LHCN-M2 (cell line): ENCODE results near the gene GDF3. TPM values are rescaled to one million over a fixed set of nuclear protein-coding genes. Genes with fewer than 3 reads are reported as not detected.
A peak's percentile ranks its signal among the peaks of the same experiment; 100 is the strongest.

Experiments used
- DNase-seq: peaks from one replicate; pipeline ENCODE4 v3.0.0-alpha.2; 2012; ENCODE audit warnings: low read depth
- total RNA-seq: library from RNA; depleted of rRNA; stranded (reverse); fragments of >200 nt; gene quantifications from 2 replicates; pipeline ENCODE4 v1.2.3, GENCODE V29; 2014; rRNA removed

GDF3 gene
- total RNA-seq, 1 experiment from 2014 or later = not detected

DNA sequence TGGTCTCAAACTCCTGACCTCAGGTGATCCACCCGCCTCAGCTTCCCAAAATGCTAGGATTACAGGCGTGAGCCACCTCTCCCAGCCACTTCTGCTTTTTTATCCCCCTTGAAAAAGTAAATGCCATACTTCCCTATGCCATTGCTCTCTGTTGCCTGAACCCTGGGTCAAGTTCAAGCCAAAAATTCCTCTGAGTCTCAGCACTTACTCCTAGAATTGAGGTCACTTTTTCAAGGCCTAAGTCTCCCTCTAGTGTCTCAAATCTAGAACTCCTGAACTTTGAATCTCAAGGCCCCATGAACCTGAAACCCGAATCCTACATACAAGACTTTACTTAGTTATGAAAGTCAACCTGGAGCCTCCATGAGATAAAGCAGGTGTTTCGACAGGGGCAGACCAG is 28.4 kb downstream of the GDF3 start:
- DNase-seq = peak; percentile 30

DNA sequence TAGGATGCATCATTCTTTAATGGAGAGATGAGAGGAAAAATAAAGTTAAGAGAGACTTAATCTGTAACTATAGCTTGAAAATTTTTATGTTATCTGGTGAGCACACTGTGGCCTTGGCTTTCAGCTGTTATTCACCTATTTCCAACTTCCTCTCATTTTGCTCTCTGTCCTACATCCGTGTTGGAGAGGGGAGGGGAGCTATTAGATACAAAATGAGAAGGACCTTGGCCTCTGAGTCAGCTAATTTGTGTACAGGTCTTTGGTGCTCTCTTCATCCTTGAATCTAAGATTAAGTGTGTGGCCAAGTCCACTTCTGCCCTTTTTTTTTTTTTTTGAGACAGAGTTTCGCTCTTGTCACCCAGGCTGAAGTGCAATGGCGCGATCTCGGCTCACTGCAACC is 29.0 kb downstream of the GDF3 start:
- DNase-seq = no peak

DNA sequence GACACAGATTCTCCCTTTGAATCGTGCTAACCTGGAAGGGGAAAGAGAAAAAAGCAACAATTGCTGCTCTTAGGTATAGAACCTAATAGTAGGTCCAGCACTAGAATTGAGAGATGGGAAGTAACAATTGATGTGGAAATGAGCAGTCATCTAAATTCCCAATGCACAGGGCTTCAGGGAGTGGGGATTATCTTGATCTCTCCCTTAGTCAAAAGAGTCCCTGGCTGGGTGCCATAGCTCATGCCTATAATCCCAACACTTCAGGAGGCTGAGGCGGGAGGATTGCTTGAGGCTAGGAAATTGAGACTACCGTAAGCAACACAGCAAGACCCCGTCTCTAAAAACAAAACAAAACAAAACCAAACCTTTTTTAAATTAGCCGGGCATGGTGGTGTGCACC is 33.8 kb downstream of the GDF3 start:
- DNase-seq = no peak

DNA sequence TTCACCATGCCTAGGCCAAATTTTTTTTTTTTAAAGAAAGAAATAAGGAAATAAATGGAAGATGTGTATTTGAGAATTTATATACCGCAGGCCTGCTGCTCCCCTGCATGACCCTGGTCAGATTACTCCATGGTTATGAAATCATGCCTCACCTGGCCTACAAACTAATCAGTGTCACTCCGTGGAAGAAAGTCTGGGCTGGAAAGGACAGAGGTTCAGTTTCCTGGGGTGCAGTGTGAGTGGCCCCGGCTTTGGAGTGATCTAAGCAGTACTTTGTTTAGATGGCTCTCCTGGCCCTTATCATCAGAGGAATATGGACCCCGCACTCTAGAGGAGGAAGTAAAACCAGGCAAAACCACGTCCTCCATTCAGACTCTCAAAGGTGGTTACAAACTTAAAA is 39.5 kb downstream of the GDF3 start:
- DNase-seq = no peak

DNA sequence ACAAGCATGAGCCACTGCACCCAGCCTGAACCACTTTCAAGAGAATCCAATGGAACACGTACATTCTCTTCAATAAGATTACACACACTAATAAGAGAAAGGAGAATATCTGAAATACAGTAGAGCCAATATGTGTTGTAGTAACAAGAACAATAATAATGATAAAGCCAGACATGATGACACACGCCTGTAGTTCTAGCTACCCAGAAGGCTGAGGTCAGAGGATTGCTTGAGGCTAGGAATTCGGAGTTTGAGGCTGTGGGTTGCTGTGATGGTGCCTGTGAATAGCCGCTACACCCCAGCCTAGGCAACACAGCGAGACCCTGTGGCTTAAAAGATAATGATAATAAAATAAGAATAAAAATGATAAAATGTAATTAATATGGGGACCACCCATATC is 45.5 kb downstream of the GDF3 start:
- DNase-seq = no peak

DNA sequence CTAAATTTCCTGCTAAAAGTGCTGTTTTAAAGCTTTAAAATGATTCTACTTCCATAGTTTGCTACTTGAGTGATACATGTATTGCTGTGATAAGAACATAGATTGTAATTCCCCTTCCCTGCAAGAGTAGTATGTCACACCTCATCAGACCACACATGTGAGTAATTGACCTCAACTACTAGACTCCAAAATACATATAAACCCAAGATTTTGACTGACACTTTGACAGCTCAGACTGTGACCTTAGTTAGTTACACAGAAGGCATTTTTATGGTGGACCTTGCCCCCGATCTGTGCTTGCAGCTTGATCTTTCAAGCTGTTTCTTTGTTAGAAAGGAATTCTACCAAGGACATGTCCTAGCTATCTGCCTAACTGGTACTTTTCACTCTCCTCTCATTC is 48.5 kb downstream of the GDF3 start:
- DNase-seq = no peak

DNA sequence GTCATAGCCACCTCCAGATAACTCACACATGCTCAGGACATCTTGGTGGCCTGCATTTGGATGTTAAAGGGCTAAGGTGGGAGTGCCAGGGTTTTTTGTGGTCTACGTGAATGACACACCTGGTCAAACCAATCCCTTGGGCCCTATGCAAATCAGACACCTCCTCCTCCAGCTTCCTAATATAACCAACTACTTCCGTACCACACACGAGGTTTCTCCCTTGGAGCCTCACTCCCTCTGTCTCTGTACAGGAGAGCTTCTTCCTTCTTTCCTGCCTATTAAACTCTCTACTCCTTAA is 49.4 kb downstream of the GDF3 start:
- no peak for DNase-seq

DNA sequence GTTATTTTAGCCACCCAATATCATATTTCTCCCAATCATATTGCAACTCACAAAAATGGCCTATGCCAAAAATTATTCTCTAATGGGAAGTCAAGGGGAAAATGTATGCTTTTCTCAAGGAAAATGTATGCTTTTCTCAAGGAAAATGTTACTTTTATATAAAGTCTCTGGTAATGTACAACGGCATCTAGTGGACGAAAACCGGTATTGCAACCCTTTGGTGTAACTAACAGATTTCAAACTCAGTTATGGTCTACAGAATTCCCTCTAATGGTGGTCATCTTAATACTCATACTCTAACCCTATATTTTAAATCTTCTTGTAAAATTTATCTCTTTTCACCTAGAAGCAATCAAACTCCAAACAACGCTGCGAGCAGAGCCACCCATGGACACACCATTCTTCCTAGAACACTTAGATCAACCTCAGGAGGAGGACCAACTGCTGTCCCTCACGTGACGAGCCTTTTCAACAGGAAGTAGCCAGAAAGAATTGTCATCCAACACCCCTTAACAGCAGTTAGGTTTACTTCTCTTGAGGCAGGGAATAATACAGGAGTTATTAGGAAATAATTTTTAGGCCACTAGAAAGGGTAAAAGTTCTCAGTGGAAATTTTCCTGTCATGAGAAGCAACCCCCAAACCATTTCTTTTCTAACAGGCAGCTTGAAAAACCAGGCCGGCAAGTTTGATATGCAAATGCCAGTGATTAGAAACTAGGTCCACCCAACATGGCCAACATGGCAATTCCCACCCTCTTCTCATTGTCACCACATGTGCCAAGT is 50.0 kb downstream of the GDF3 start:
- peak; percentile 25 for DNase-seq

DNA sequence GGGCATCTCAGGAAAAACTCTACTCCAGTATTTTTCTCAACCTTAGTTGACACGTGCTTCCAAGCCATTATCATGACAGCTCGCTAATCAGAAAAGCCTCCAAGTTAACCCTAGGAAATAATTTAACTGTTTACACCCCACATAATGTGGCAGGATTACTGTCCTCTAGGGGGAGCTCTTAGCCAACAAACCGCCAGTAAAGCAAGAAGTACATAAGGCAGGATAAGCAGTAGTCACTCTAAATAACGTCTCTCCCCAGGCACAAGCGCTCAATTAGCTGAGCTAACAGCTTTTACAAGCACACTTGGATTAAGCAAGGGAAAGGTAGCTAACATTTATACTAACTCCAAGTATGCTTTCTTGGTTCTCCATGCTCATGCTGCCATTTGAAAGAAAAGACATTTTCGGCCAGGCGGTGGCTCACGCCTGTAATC is 52.7 kb downstream of the GDF3 start:
- DNase-seq = no peak

DNA sequence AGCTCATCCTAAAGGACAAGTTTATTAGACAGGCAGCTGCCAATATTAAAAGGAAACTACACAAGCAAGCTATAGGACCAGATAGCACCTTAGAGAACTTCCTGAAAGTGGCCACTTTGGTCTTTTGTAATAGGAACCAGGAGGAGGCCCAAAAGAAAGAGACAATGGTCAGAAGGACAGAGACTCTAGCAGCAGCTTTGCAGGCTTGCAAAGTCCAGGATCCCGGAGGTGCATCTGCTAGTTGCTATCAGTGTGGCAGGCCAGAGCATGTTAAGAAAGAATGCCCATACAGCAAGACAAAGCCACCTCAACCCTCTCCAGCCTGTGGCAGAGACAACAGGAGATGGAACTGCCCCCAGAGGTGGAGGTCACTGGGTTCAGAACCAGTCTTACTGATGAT is 53.3 kb downstream of the GDF3 start:
- no peak for DNase-seq

DNA sequence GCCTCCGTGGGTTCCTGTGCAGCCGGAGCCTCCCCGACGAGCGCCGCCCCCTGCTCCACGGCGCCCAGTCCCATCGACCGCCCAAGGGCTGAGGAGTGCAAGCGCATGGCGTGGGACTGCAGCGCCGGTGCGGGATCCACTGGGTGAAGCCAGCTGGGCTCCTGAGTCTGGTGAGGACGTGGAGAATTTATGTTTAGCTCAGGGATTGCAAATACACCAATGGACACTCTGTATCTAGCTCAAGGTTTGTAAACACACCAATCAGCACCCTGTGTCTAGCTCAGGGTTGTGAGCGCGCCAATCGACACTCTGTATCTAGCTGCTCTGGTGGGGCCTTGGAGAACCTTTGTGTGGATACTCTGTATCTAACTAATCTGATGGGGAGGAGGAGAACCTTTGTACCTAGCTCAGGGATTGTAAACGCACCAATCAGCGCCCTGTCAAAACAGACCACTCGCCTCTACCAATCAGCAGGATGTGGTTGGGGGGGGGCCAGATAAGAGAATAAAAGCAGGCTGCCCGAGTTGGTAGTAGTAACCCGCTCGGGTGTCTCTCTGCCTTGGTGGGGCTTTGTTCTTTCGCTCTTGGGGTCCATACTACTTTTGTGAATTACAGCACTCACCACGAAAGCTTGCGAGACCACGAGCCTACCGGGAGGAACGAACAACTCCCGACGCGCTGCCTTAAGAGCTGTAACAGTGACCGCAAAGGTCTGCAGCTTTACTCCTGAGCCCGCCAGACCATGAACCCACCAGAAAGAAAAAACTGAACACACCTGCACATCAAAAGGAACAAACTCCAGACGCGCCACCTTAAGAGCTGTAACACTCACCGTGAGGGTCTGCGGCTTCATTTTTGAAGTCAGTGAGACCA is 55.2 kb downstream of the GDF3 start:
- peak; percentile 8 for DNase-seq

Other genes starting within 250 kb of the GDF3 start
- 0.11 TPM in 1 of 2 replicates, not detected in the other for gene CD163, start 192.0 kb downstream of the GDF3 start, total RNA-seq
- not detected in 2 replicates for gene APOBEC1, start 29.9 kb downstream of the GDF3 start, total RNA-seq
- not detected in 2 replicates for gene DPPA3, start 15.7 kb upstream of the GDF3 start, total RNA-seq
- not detected in 2 replicates for gene CLEC4C, start 51.6 kb upstream of the GDF3 start, total RNA-seq
- gene NANOGNB, start 69.4 kb upstream of the GDF3 start, total RNA-seq = not detected in 2 replicates
- not detected in 2 replicates for gene NANOG, start 93.6 kb upstream of the GDF3 start, total RNA-seq
- not detected in 2 replicates for gene SLC2A14, start 177.1 kb upstream of the GDF3 start, total RNA-seq
- 25.6 and 36.9 TPM in 2 replicates for gene SLC2A3, start 240.4 kb upstream of the GDF3 start, total RNA-seq